Epithelial cell of proximal tubule (primary cell): ENCODE measurements around the gene KIAA0040. TPM values are rescaled to one million over a fixed set of nuclear protein-coding genes. Genes with fewer than 3 reads are reported as not detected.

ENCODE experiments used
- DNase-seq: peaks from one replicate; pipeline ENCODE4 v3.0.0-alpha.2; 2011; ENCODE audit warnings: low read depth
- H3K4me3 ChIP-seq: 2 replicates; pipeline ENCODE4 v1.5.1; 2011; ENCODE audit warnings: low read depth, mild to moderate bottlenecking, low read length
- total RNA-seq: library from RNA; depleted of rRNA; stranded (reverse); fragments of >200 nt; gene quantifications from 2 replicates; pipeline ENCODE4 v1.2.3, GENCODE V29; 2015
- TF ChIP-seq, protein P1 (sequence below): conservative IDR thresholded peaks from 2 replicates; pipeline ENCODE4 v1.5.1; 2012; ENCODE audit warnings: low read depth, mild to moderate bottlenecking, low read length

Gene KIAA0040
- total RNA-seq, 1 donor from 2014 or later, result 4.2 TPM

DNA sequence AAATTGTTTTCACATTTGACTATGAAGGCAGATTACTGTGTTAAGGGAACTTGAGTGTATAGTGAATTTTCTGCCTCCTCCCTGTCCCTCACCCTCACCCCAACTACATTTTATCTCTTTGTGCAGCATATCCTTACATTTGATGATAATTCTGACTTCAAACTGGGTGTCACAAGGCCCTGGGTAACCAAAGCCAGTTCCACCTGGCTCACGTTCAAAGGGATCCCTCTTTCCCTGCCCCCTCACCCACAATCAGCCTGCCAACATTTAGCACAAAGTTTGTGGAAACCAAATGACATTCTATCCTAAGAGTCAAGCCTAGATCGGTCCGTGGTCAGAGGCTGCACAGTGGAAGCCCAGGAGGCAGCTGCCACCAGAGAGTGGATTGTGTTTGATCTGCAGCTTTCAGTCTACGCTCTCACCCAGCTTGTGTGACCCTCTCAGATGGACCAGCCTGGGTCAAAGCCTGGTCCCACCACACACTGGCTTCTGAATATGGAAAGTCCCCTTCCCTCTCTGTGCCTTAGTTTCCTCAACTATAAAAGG is 10.3 kb downstream of the KIAA0040 start:
- no peak for DNase-seq
- TF ChIP-seq, protein P1, sequence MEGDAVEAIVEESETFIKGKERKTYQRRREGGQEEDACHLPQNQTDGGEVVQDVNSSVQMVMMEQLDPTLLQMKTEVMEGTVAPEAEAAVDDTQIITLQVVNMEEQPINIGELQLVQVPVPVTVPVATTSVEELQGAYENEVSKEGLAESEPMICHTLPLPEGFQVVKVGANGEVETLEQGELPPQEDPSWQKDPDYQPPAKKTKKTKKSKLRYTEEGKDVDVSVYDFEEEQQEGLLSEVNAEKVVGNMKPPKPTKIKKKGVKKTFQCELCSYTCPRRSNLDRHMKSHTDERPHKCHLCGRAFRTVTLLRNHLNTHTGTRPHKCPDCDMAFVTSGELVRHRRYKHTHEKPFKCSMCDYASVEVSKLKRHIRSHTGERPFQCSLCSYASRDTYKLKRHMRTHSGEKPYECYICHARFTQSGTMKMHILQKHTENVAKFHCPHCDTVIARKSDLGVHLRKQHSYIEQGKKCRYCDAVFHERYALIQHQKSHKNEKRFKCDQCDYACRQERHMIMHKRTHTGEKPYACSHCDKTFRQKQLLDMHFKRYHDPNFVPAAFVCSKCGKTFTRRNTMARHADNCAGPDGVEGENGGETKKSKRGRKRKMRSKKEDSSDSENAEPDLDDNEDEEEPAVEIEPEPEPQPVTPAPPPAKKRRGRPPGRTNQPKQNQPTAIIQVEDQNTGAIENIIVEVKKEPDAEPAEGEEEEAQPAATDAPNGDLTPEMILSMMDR, result no peak
- no peak overlapping the region for H3K4me3 ChIP-seq

GRCh38 chr1:175179837-175180590 is 12.6 kb downstream of the KIAA0040 start:
- TF ChIP-seq, protein P1, result no peak
- H3K4me3 ChIP-seq, result no peak overlapping the region
- DNase-seq, result no peak

DNA sequence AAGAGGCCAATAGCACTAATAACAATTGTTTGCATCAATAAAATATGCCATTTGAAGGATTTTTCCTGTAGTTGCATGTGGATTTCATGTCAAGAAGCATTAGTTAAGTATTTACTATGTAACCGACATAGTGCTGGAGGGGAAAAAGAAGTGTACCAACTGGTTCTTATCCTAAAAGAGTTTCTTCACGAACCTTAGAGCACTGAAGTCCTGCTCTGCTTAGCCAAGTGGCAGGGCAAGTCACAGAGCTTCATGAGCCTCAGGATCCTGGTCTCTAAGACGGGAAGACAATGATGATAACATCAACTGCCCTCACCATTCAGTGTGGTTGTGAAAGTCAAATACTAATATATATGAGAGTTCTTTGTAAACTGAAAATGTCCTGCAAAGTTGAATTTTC is 14.1 kb downstream of the KIAA0040 start:
- H3K4me3 ChIP-seq, result no peak overlapping the region
- TF ChIP-seq, protein P1, result no peak
- no peak for DNase-seq

DNA sequence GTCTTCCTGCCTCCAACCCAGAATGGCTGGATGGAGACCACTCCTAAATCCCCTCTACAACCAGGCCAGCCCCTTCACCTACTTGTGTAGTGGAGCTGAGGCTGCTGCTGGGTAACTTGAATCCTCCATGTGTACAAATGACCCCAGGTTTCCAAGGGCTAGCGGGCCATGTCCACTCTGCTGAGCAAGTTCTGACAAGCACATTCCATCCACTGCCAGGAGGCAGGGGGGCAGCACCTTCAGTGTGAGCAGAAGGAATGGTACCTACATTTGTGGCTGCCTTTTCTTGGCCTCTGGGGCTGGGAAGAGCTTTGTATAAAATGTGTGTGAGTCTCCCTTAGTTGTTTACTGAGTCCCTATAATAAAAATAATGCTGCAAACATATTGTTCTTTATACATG is 14.5 kb downstream of the KIAA0040 start:
- no peak overlapping the region for H3K4me3 ChIP-seq
- no peak for DNase-seq
- TF ChIP-seq, protein P1, result no peak

DNA sequence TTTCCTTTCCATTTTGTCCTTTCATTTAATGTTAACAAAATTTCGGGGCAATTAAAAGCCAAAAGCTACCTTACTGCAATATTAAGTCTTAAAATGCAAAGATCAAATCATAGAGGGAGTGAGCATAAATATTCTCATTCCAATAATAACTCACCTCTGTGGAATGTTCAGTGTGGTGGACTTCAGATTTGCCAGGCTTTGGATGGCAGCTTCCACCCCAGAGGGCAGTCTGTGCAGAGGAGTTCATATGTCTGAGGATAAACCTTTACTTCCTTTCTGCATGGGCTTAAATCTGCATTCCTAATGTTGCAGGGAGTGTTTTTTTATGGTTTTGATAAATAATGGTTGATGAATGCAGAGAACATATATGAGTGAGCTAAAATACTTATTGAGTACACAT is 16.3 kb downstream of the KIAA0040 start:
- TF ChIP-seq, protein P1, result no peak
- DNase-seq, result no peak
- H3K4me3 ChIP-seq, result no peak overlapping the region

GRCh38 chr1:175174309-175175102 is 18.1 kb downstream of the KIAA0040 start:
- TF ChIP-seq, protein P1, result no peak
- no peak for DNase-seq
- no peak overlapping the region for H3K4me3 ChIP-seq
